Retinal pigment epithelial cell (primary cell): ENCODE measurements around the gene RCHY1.
"Not testable (repeated sequence)": the region's sequence is repeated elsewhere in the genome, so short reads cannot be mapped to it uniquely, and the experiment has no call there.

Source experiments
- DNase-seq: peaks from one replicate; pipeline ENCODE4 v3.0.0-alpha.2; 2010; ENCODE audit warnings: low read depth
- H3K4me3 ChIP-seq: 2 replicates; pipeline ENCODE4 v1.5.1; 2011; ENCODE audit warnings: mild to moderate bottlenecking, low read length, control low read depth, moderate library complexity
- CTCF ChIP-seq: conservative IDR thresholded peaks from 2 replicates; pipeline ENCODE4 v1.5.1; 2011; ENCODE audit warnings: low read depth, low read length, control low read depth, inconsistent platforms

RCHY1 gene

DNA sequence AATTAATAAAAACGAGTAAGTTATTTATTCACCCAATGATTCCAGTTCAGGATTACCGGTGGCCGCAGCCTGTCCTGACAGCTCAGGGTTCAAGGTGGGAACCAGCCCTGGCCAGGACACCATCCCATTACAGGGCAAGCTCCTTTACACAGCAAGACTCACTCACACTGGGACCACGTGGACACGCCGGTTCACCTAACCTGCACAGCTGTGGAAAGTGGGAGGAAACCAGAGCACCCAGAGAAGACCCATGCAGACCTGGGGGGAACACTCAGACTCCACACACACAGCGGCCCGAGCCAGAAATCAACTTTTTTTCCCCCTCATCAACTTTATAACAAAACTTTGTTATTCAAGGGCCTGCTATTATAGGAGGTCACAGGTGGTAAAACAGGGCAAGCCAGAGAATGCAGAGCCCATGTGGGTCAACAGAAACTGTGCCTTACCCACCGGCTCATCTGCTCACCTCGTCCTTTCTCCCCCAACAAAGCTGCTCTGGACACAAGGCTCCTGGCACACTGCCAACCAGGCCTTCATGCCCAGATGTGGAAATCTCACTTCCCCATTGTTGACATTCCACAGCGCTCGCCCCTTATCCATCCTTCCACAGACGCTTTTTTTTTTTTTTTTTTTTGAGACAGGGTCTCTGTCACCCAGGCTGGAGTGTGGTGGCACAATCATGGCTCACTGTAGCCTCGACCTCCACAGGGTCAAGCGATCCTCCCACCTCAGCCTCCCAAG lies 33.6 kb upstream of the RCHY1 start:
- H3K4me3 ChIP-seq: no peak overlapping the region
- no peak for TF ChIP-seq CTCF
- DNase-seq: no peak

GRCh38 chr4:75545526-75545925 lies 31.3 kb upstream of the RCHY1 start:
- no peak for TF ChIP-seq CTCF
- no peak overlapping the region for H3K4me3 ChIP-seq
- DNase-seq: no peak

GRCh38 chr4:75544870-75545269 lies 30.7 kb upstream of the RCHY1 start:
- H3K4me3 ChIP-seq: no peak overlapping the region
- no peak for DNase-seq
- no peak for TF ChIP-seq CTCF

DNA sequence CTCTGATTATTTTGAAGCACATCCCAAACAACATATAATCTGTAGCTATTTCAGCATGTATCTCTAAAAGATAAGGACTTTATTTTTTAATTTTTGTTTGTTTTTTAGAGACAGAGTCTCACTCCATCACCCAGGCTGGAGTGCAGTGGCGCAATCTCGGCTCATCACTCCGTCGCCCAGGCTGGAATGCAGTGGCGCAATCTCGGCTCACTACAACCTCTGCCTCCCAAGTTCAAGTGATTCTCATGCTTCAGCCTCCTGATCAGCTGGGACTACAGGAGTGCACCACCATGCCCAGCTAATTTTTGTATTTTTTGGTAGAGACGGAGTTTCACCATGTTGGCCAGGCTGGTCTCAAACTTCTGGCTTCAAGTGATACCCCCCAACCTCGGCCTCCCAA lies 30.0 kb upstream of the RCHY1 start:
- DNase-seq, H3K4me3 ChIP-seq: not testable (repeated sequence)

DNA sequence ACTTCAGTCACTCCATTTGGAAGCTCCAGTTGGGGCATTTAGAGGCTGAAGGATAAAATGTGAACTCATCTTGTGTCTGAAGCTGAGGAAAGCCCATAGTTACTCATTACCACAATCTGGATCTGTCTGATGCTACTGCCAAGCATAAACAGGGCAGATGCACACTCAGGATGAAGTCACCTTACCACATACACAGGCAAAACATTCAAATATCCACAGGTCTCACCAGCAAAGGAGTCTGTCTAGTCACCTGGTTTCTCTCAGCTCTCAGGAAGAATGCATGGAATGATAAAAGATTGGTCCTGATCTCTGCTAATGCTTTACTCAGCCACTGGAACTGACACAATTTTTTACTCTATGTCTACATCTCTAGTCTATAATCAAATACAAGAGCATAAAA lies 28.6 kb upstream of the RCHY1 start:
- no peak for TF ChIP-seq CTCF
- no peak for DNase-seq
- H3K4me3 ChIP-seq: no peak overlapping the region

- not testable (repeated sequence) for DNase-seq, H3K4me3 ChIP-seq
Observed at GRCh38 chr4:75537308-75537707, 23.1 kb upstream of the RCHY1 start.

DNA sequence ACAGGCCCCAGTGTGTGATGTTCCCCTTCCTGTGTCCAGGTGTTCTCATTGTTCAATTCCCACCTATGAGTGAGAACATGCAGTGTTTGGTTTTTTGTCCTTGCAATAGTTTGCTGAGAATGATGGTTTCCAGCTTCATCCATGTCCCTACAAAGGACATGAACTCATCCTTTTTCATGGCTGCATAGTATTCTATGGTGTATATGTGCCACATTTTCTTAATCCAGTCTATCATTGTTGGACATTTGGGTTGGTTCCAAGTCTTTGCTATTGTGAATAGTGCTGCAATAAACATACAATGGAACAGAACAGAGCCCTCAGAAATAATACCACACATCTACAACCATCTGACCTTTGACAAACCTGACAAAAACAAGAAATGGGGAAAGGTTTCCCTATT lies 19.7 kb upstream of the RCHY1 start:
- DNase-seq, H3K4me3 ChIP-seq: not testable (repeated sequence)

- not testable (repeated sequence) for H3K4me3 ChIP-seq, DNase-seq
Observed at GRCh38 chr4:75533339-75533887, 19.2 kb upstream of the RCHY1 start.

- not testable (repeated sequence) for DNase-seq, H3K4me3 ChIP-seq
Observed at GRCh38 chr4:75531536-75532143, 17.4 kb upstream of the RCHY1 start.
